Caco-2 (cell line): ENCODE data around the gene ERO1A. TPM values are rescaled to one million over a fixed set of nuclear protein-coding genes. Genes with fewer than 3 reads are reported as not detected.

ENCODE experiments used
- BruUV-seq: library from RNA; stranded (reverse); fragments of 400-500 nt; replicated peaks from 2 replicates; lab custom pipeline; 2021; lab: Mats Ljungman, UMichigan
- CTCF ChIA-PET: fragments of 300-600 bp; sonication (Branson Sonifier 250); formaldehyde crosslinking; loops from one replicate; lab custom pipeline; 2022; ENCODE audit warnings: antibody characterized with exemption; lab: Charles Lee
- POLR2A ChIA-PET: fragments of 300-600 bp; sonication (Branson Sonifier 250); formaldehyde crosslinking; loops from one replicate; lab custom pipeline; 2022; ENCODE audit warnings: antibody characterized with exemption; lab: Charles Lee
- DNase-seq, 2 experiments: peaks; one replicate each; pipeline versions ENCODE4 v3.0.0 to v3.0.0-alpha.2; 2020 to 2022
- H3K27me3 ChIP-seq: replicated peaks from 2 replicates; pipeline ENCODE4 v1.6.0; 2011; ENCODE audit warnings: low read length; ENCODE audit not compliant: control insufficient read depth, insufficient read depth
- H3K36me3 ChIP-seq: 2 replicates; pipeline ENCODE4 v1.5.1; 2011; ENCODE audit warnings: low read length; ENCODE audit not compliant: control insufficient read depth, insufficient read depth
- H3K4me1 ChIP-seq: fragments of 250-450 bp; sonication (Bioruptor Pico); 2 replicates; pipeline ENCODE4 v1.5.1; 2020; ENCODE audit warnings: mild to moderate bottlenecking
- H3K4me3 ChIP-seq: 2 replicates; pipeline ENCODE4 v1.5.1; 2011; ENCODE audit warnings: low read depth, mild to moderate bottlenecking, control low read depth, low read length
- H3K9me3 ChIP-seq: fragments of 250-450 bp; sonication (Bioruptor Pico); 2 replicates; pipeline ENCODE4 v1.5.1; 2020; ENCODE audit warnings: mild to moderate bottlenecking, moderate library complexity
- H3K27ac Mint-ChIP-seq: one replicate; pipeline ENCODE4 v1.8.0; 2022; ENCODE audit warnings: mixed read lengths; ENCODE audit not compliant: unreplicated experiment
- H3K27me3 Mint-ChIP-seq: one replicate; pipeline ENCODE4 v1.8.0; 2022; ENCODE audit warnings: mixed read lengths; ENCODE audit not compliant: insufficient read depth, unreplicated experiment
- H3K36me3 Mint-ChIP-seq: one replicate; pipeline ENCODE4 v1.8.0; 2022; ENCODE audit warnings: mild to moderate bottlenecking, mixed read lengths; ENCODE audit not compliant: insufficient read depth, unreplicated experiment
- H3K4me1 Mint-ChIP-seq: one replicate; pipeline ENCODE4 v1.8.0; 2022; ENCODE audit warnings: low read depth, mixed read lengths; ENCODE audit not compliant: unreplicated experiment
- H3K4me3 Mint-ChIP-seq: one replicate; pipeline ENCODE4 v1.8.0; 2022; ENCODE audit warnings: mild to moderate bottlenecking, moderate library complexity, mixed read lengths; ENCODE audit not compliant: unreplicated experiment
- H3K9me3 Mint-ChIP-seq: one replicate; pipeline ENCODE4 v1.8.0; 2022; ENCODE audit warnings: mixed read lengths; ENCODE audit not compliant: unreplicated experiment
- intact Hi-C: fragments of 100-400 bp; cut with micrococcal nuclease; formaldehyde crosslinking; loops from one replicate; pipeline ENCODE4 v1.10.0; 2022; ENCODE audit not compliant: unreplicated experiment
- total RNA-seq: library from RNA; stranded (reverse); gene quantifications from 2 replicates; pipeline ENCODE4 v1.2.3, GENCODE V29; 2022
- TF ChIP-seq, protein P1 (sequence below), 2 experiments: fragments of 200-600 bp in 1 of 2; IDR thresholded peaks; 1 replicate in 1 of 2; 2 replicates in 1 of 2; pipeline versions ENCODE4 v1.5.1 to v1.8.0; 2011 to 2022; ENCODE audit warnings: antibody characterized with exemption in 1 of 2, control low read depth in 1 of 2, inconsistent platforms in 1 of 2, low read depth in 1 of 2, low read length in 1 of 2, mild to moderate bottlenecking in 1 of 2, moderate library complexity in 1 of 2; ENCODE audit not compliant: insufficient read depth in 1 of 2, severe bottlenecking in 1 of 2, unreplicated experiment in 1 of 2

Gene ERO1A
- total RNA-seq, 1 experiment from 2014 or later: 73.6 TPM

DNA sequence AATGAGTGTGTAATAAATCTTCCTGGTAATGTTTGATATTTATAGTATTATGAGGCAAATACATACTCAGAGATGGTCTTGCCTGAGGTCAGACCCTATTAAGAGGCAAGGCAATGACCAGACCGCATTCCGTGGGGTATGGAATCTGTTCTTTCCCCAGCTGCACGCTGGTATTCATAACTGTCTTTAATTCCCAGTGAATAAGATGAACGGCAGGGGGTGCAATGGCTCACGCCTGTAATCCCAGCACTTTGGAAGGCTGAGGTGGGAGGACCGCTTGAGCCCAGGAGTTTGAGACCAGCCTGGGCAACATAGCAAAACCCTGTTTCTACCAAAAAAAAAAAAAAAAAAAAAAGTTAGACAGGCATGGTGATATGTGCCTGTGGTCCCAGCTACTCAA is 44.6 kb downstream of the ERO1A start:
- no peak overlapping the region for H3K4me3 Mint-ChIP-seq
- no peaks in the 10 kb centered on the region for H3K36me3 ChIP-seq
- POLR2A ChIA-PET: no interaction called here
- H3K27ac Mint-ChIP-seq: no peak overlapping the region
- BruUV-seq: no TSS peak
- H3K4me3 ChIP-seq: no peak overlapping the region
- H3K9me3 Mint-ChIP-seq: no peaks in the 10 kb centered on the region
- peaks cover 17% of the 10 kb centered on the region for H3K36me3 Mint-ChIP-seq
- DNase-seq: no peak
- H3K27me3 Mint-ChIP-seq: no peaks in the 10 kb centered on the region
- no peaks in the 10 kb centered on the region for H3K4me1 ChIP-seq
- intact Hi-C loops: no loop called here
- H3K4me1 Mint-ChIP-seq: no peaks in the 10 kb centered on the region
- CTCF ChIA-PET: no interaction called here
- no peaks in the 10 kb centered on the region for H3K27me3 ChIP-seq
- H3K9me3 ChIP-seq: no peaks in the 10 kb centered on the region
- TF ChIP-seq, protein P1, sequence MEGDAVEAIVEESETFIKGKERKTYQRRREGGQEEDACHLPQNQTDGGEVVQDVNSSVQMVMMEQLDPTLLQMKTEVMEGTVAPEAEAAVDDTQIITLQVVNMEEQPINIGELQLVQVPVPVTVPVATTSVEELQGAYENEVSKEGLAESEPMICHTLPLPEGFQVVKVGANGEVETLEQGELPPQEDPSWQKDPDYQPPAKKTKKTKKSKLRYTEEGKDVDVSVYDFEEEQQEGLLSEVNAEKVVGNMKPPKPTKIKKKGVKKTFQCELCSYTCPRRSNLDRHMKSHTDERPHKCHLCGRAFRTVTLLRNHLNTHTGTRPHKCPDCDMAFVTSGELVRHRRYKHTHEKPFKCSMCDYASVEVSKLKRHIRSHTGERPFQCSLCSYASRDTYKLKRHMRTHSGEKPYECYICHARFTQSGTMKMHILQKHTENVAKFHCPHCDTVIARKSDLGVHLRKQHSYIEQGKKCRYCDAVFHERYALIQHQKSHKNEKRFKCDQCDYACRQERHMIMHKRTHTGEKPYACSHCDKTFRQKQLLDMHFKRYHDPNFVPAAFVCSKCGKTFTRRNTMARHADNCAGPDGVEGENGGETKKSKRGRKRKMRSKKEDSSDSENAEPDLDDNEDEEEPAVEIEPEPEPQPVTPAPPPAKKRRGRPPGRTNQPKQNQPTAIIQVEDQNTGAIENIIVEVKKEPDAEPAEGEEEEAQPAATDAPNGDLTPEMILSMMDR (IDR thresholded peaks at IDR 0.05; ENCODE audit: insufficient read depth in 1 of 2, low read depth in 1 of 2, low read length in 1 of 2, severe bottlenecking in 1 of 2, unreplicated experiment in 1 of 2): no peak

DNA sequence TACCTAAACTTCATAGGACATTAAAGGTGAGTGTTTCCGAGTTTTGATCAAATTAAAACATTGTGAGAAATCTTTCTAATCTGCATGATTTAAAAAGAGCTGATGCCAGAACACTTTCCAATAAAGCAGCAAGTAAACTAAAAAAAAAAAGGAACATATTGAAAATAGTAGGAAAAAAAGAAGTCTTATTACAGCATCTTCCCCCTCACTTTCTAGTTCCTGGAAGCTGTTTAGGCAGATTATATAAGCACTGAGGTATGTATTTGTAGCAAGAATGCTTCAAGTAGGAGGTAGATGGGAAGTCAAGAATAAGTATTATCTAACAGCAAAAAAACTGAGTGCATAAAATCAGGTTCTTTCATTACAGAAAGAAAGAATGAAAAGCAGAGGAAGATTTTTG is 45.8 kb downstream of the ERO1A start:
- no peak overlapping the region for H3K4me3 ChIP-seq

DNA sequence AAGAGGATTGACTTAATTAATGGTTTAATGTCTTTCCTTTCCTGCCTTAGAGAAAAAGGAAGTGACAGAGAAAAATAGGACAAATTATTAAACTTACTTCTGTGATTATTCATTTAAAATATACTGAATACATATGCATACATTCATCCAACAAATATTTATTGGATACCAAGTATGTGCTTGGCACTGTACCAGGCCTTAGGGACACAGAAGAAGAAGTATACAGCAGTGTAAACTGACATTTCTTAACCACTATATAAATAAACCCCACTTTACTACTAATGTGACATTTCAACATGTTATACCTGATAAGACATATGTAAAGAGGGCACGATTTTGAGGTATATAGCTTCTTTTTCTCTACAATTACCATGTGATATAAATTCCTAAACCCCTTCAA is 53.6 kb downstream of the ERO1A start:
- H3K9me3 Mint-ChIP-seq: peaks cover 15% of the 10 kb centered on the region
- BruUV-seq: TSS peak; percentile 30
- TF ChIP-seq, protein P1 (IDR thresholded peaks at IDR 0.05; ENCODE audit: insufficient read depth in 1 of 2, low read depth in 1 of 2, low read length in 1 of 2, severe bottlenecking in 1 of 2, unreplicated experiment in 1 of 2): no peak
- H3K27me3 Mint-ChIP-seq: no peaks in the 10 kb centered on the region
- Histone ChIP-seq H3K27me3 (no peaks in the 10 kb centered on the region), H3K4me3 (no peak overlapping the region), H3K4me1 (no peaks in the 10 kb centered on the region; the same call in 1 of the 2 replicates), H3K9me3 (no peaks in the 10 kb centered on the region), H3K36me3 (peaks cover 3% of the 10 kb centered on the region)
- H3K4me1 Mint-ChIP-seq: no peaks in the 10 kb centered on the region
- intact Hi-C loops: no loop called here
- ChIA-PET POLR2A (no interaction called here), CTCF (no interaction called here)
- no peak overlapping the region for H3K4me3 Mint-ChIP-seq
- DNase-seq: no peak
- H3K36me3 Mint-ChIP-seq: peaks cover 35% of the 10 kb centered on the region
- no peak overlapping the region for H3K27ac Mint-ChIP-seq

More for the DNA sequence above, 45.8 kb downstream of the ERO1A start:
- intact Hi-C loops: no loop called here
- Mint-ChIP-seq H3K4me1 (no peaks in the 10 kb centered on the region), H3K9me3 (no peaks in the 10 kb centered on the region), H3K36me3 (peaks cover 24% of the 10 kb centered on the region), H3K4me3 (no peak overlapping the region), H3K27me3 (no peaks in the 10 kb centered on the region), H3K27ac (no peak overlapping the region)
- CTCF ChIA-PET: no interaction called here
- no TSS peak for BruUV-seq
- Histone ChIP-seq H3K4me1 (no peaks in the 10 kb centered on the region), H3K9me3 (no peaks in the 10 kb centered on the region), H3K36me3 (no peaks in the 10 kb centered on the region), H3K27me3 (no peaks in the 10 kb centered on the region)
- POLR2A ChIA-PET: no interaction called here
- TF ChIP-seq, protein P1 (IDR thresholded peaks at IDR 0.05; ENCODE audit: insufficient read depth in 1 of 2, low read depth in 1 of 2, low read length in 1 of 2, severe bottlenecking in 1 of 2, unreplicated experiment in 1 of 2): no peak
- no peak for DNase-seq
